HepG2 (cell line): Measurements from ENCODE around the gene MDFI. TPM values are rescaled to one million over a fixed set of nuclear protein-coding genes. Genes with fewer than 3 reads are reported as not detected.

Experiments
- AGO2 ChIP-seq: fragments of 200-400 bp; formaldehyde crosslinking; optimal IDR thresholded peaks from 2 replicates; pipeline ENCODE3; 2017; ENCODE audit warnings: mild to moderate bottlenecking, low read depth, low read length, moderate library complexity
- CBX5 ChIP-seq: sonication (generic); formaldehyde crosslinking; IDR thresholded peaks from 2 replicates; pipeline ENCODE4 v1.4.0; 2020; ENCODE audit warnings: missing genetic modification reagents, borderline replicate concordance
- CCDC6 ChIP-seq: sonication (generic); formaldehyde crosslinking; IDR thresholded peaks from 2 replicates; pipeline ENCODE4 v1.8.1; 2022; ENCODE audit warnings: mild to moderate bottlenecking, missing genetic modification reagents, moderate library complexity
- CEBPG ChIP-seq: IDR thresholded peaks from 2 replicates; pipeline ENCODE4 v1.6.1; 2016
- DR1 ChIP-seq: sonication (generic); formaldehyde crosslinking; IDR thresholded peaks from 2 replicates; pipeline ENCODE4 v1.8.0; 2021; ENCODE audit warnings: mild to moderate bottlenecking, missing genetic modification reagents, inconsistent platforms
- NCOR1 ChIP-seq: fragments of 200-600 bp; sonication (generic); IDR thresholded peaks from 2 replicates; pipeline ENCODE4 v1.7.0; 2017; ENCODE audit warnings: antibody characterized with exemption, low read length, borderline replicate concordance
- NFE2L2 ChIP-seq: fragments of 150-350 bp; IDR thresholded peaks from 2 replicates; pipeline ENCODE4 v1.6.1; 2014; ENCODE audit warnings: low read length
- ONECUT2 ChIP-seq: sonication (generic); formaldehyde crosslinking; IDR thresholded peaks from 2 replicates; pipeline ENCODE4 v1.4.0; 2020; ENCODE audit warnings: missing genetic modification reagents
- POLR2G ChIP-seq: fragments of 200-400 bp; formaldehyde crosslinking; IDR thresholded peaks from 2 replicates; pipeline ENCODE4 v1.6.1; 2018; ENCODE audit warnings: mild to moderate bottlenecking, low read depth, low read length, moderate library complexity
- PPARG ChIP-seq: conservative IDR thresholded peaks from 2 replicates; pipeline ENCODE4 v1.6.1; 2016; ENCODE audit warnings: missing biosample characterization, missing genetic modification reagents
- PREB ChIP-seq: sonication (generic); formaldehyde crosslinking; IDR thresholded peaks from 2 replicates; pipeline ENCODE4 v1.4.0; 2020; ENCODE audit warnings: missing genetic modification reagents
- PTBP1 ChIP-seq: fragments of 200-400 bp; formaldehyde crosslinking; IDR thresholded peaks from 2 replicates; pipeline ENCODE4 v1.6.1; 2018; ENCODE audit warnings: low read length, low read depth; ENCODE audit not compliant: poor library complexity, severe bottlenecking
- RBFOX2 ChIP-seq: fragments of 200-400 bp; formaldehyde crosslinking; IDR thresholded peaks from 2 replicates; pipeline ENCODE4 v1.6.1; 2017; ENCODE audit warnings: low read depth, mild to moderate bottlenecking, low read length
- SMC3 ChIP-seq: IDR thresholded peaks from 2 replicates; pipeline ENCODE4 v1.6.1; 2011; ENCODE audit warnings: low read length, improper control_type of control experiment
- SNAPC2 ChIP-seq: sonication (generic); formaldehyde crosslinking; IDR thresholded peaks from 2 replicates; pipeline ENCODE4 v1.8.1; 2022; ENCODE audit warnings: mild to moderate bottlenecking, missing genetic modification reagents
- ZHX1 ChIP-seq: sonication (generic); formaldehyde crosslinking; IDR thresholded peaks from 2 replicates; pipeline ENCODE4 v1.8.1; 2022; ENCODE audit warnings: low read depth, mild to moderate bottlenecking, missing genetic modification reagents
- ZNF543 ChIP-seq: sonication (generic); formaldehyde crosslinking; IDR thresholded peaks from 2 replicates; pipeline ENCODE4 v1.4.0; 2020; ENCODE audit warnings: mild to moderate bottlenecking, missing genetic modification reagents
- ZNF576 ChIP-seq: sonication (generic); formaldehyde crosslinking; IDR thresholded peaks from 2 replicates; pipeline ENCODE4 v1.4.0; 2020; ENCODE audit warnings: mild to moderate bottlenecking, missing genetic modification reagents
- ZNF790 ChIP-seq: sonication (generic); formaldehyde crosslinking; IDR thresholded peaks from 2 replicates; pipeline ENCODE4 v1.8.0; 2022; ENCODE audit warnings: missing genetic modification reagents, mild to moderate bottlenecking, borderline replicate concordance
- ZNF841 ChIP-seq: sonication (generic); formaldehyde crosslinking; IDR thresholded peaks from 2 replicates; pipeline ENCODE4 v1.8.1; 2023; ENCODE audit warnings: missing genetic modification reagents, borderline replicate concordance
- polyA plus RNA-seq, 8 experiments: library from polyadenylated mRNA; depleted of rRNA in 3 of 8; stranded (reverse) in 7 of 8; unstranded in 1 of 8; fragments of >200 nt; fragmentation: Illumina TruSeq in 4 of 8; extraction: Trizol in 4 of 8; gene quantifications; 2 replicates each; pipeline versions ENCODE4 v1.2.1 to v1.2.3, GENCODE V29; 2011 to 2016; ENCODE audit warnings: low read depth in 4 of 8, missing spikeins in 1 of 8, mixed read lengths in 1 of 8; ENCODE audit not compliant: insufficient read depth in 1 of 8
- total RNA-seq, 5 experiments: library from RNA; depleted of rRNA; stranded (reverse); fragments of >200 nt; fragmentation: Illumina TruSeq; extraction: Trizol; gene quantifications; 2 replicates each; pipeline ENCODE4 v1.2.3, GENCODE V29; 2016; ENCODE audit warnings: low read depth in 1 of 5
- TF ChIP-seq, protein P1 (sequence below): sonication (generic); formaldehyde crosslinking; conservative IDR thresholded peaks from 2 replicates; pipeline ENCODE4 v1.8.1; 2023; ENCODE audit warnings: missing genetic modification reagents
- TF ChIP-seq, protein P2 (sequence below): sonication (generic); formaldehyde crosslinking; IDR thresholded peaks from 2 replicates; pipeline ENCODE4 v1.5.0; 2020; ENCODE audit warnings: missing genetic modification reagents
- TF ChIP-seq, protein P3 (sequence below): sonication (generic); formaldehyde crosslinking; IDR thresholded peaks from 2 replicates; pipeline ENCODE4 v1.9.0; 2021; ENCODE audit warnings: missing genetic modification reagents, mild to moderate bottlenecking, borderline replicate concordance

Gene MDFI
- total and polyA plus RNA-seq, 2 of the 13 experiments (the other 11 are each of a cell fraction or from before 2014, with no cell fraction given) = 0.28 TPM; not detected in 1

DNA sequence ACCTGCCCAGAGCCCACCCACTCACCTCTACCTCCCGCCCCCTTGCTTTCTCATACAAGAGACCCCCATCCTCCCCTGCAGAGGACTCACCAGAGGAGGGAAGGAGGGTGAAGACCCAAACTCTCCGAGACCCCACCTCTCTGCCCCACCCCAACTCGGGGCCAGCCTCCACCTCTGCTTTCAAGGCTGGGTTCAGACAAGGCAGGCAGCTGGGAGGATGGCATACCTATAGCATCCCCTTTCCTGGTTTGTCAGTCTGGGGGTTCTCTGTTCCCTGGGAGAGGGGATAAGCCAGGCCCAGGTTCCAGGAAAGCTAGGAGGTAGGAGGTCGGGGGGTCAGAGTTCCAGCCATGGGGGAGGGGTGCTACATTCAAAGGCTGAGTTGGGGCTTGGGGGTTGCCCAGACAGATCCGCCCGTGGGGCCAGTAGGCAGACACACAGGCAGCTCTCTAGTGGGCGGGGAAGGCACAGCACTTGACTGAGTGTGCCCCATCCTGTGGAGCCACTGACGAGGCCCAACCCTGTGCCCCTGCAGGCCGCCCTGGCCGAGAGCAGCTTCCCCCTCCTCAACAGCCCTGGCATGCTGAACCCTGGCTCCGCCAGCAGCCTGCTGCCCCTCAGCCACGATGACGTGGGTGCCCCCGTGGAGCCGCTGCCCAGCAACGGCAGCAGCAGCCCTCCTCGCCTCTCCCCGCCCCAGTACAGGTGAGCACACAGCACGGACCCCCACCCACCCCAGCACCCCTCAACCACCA, 40.8 kb upstream of the MDFI start (continued):
- TF ChIP-seq NCOR1 (no peak), ZNF543 (CRISPR knock-in tag) (no peak), CEBPG (CRISPR knock-in tag) (no peak), POLR2G (peak; percentile 54; the same call in 1 of the 2 replicates), PREB (no peak), CCDC6 (CRISPR knock-in tag) (no peak), RBFOX2 (peak; percentile 40; the same call in 1 of the 2 replicates), ONECUT2 (CRISPR knock-in tag) (no peak), DR1 (CRISPR knock-in tag) (no peak), PPARG (CRISPR knock-in tag) (no peak), ZHX1 (CRISPR knock-in tag) (no peak), ZNF576 (0 out of 2 replicates have a peak, but pooled peaks have one; percentile 40), PTBP1 (no peak), AGO2 (peak; percentile 95), SNAPC2 (no peak), ZNF790 (CRISPR knock-in tag) (no peak), SMC3 (no peak), CBX5 (CRISPR knock-in tag) (no peak), ZNF841 (CRISPR knock-in tag) (no peak), NFE2L2 (no peak)
- TF ChIP-seq, protein P1, sequence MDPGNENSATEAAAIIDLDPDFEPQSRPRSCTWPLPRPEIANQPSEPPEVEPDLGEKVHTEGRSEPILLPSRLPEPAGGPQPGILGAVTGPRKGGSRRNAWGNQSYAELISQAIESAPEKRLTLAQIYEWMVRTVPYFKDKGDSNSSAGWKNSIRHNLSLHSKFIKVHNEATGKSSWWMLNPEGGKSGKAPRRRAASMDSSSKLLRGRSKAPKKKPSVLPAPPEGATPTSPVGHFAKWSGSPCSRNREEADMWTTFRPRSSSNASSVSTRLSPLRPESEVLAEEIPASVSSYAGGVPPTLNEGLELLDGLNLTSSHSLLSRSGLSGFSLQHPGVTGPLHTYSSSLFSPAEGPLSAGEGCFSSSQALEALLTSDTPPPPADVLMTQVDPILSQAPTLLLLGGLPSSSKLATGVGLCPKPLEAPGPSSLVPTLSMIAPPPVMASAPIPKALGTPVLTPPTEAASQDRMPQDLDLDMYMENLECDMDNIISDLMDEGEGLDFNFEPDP (CRISPR knock-in tag) = no peak
- TF ChIP-seq, protein P2, sequence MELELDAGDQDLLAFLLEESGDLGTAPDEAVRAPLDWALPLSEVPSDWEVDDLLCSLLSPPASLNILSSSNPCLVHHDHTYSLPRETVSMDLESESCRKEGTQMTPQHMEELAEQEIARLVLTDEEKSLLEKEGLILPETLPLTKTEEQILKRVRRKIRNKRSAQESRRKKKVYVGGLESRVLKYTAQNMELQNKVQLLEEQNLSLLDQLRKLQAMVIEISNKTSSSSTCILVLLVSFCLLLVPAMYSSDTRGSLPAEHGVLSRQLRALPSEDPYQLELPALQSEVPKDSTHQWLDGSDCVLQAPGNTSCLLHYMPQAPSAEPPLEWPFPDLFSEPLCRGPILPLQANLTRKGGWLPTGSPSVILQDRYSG (CRISPR knock-in tag) = no peak
- TF ChIP-seq, protein P3, sequence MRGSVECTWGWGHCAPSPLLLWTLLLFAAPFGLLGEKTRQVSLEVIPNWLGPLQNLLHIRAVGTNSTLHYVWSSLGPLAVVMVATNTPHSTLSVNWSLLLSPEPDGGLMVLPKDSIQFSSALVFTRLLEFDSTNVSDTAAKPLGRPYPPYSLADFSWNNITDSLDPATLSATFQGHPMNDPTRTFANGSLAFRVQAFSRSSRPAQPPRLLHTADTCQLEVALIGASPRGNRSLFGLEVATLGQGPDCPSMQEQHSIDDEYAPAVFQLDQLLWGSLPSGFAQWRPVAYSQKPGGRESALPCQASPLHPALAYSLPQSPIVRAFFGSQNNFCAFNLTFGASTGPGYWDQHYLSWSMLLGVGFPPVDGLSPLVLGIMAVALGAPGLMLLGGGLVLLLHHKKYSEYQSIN (CRISPR knock-in tag) = no peak
